HG03457 (cell line): ENCODE results near the gene WDR73.

ENCODE experiments used
- ATAC-seq: cut with Tn5 transposase; IDR thresholded peaks from one replicate; pipeline ENCODE4 v1.9.1; 2021; ENCODE audit warnings: moderate number of reproducible peaks; ENCODE audit not compliant: unreplicated experiment

Gene WDR73

DNA sequence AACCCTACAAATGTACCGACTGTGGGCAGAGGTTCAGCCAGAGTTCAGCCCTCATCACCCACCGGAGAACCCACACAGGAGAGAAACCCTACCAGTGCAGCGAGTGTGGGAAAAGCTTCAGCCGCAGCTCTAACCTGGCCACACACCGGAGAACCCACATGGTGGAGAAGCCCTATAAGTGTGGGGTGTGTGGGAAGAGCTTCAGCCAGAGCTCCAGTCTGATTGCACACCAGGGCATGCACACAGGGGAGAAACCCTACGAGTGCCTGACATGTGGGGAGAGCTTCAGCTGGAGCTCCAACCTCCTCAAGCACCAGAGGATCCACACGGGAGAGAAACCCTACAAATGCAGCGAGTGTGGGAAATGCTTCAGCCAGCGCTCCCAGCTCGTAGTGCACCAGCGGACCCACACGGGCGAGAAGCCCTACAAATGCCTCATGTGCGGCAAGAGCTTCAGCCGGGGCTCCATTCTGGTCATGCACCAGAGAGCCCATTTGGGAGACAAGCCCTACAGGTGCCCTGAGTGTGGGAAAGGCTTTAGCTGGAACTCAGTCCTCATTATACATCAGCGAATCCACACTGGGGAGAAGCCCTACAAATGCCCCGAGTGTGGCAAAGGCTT, 32.6 kb downstream of the WDR73 start:
- no peak for ATAC-seq

GRCh38 chr15:84620626-84621025, 33.5 kb downstream of the WDR73 start:
- no peak for ATAC-seq

GRCh38 chr15:84616235-84616634, 37.8 kb downstream of the WDR73 start:
- ATAC-seq: no peak

DNA sequence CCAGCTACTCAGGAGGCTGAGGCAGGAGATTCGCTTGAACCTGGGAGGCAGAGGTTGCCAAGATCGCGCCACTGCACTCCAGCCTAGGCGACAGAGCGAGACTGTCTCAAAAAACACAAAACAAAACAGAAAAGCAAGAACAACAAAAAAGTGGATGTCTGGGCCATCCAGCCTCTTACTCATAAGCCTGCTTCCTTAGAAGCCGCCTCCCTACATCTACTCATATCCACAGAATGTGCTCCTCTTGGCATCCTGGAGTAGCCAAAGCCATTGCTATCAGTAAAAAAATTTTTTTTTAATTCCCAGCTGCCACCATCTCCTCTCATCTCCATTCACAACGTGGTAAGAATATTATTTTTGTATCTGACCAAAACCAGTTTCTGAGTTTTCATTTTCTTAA, 42.5 kb downstream of the WDR73 start:
- no peak for ATAC-seq

DNA sequence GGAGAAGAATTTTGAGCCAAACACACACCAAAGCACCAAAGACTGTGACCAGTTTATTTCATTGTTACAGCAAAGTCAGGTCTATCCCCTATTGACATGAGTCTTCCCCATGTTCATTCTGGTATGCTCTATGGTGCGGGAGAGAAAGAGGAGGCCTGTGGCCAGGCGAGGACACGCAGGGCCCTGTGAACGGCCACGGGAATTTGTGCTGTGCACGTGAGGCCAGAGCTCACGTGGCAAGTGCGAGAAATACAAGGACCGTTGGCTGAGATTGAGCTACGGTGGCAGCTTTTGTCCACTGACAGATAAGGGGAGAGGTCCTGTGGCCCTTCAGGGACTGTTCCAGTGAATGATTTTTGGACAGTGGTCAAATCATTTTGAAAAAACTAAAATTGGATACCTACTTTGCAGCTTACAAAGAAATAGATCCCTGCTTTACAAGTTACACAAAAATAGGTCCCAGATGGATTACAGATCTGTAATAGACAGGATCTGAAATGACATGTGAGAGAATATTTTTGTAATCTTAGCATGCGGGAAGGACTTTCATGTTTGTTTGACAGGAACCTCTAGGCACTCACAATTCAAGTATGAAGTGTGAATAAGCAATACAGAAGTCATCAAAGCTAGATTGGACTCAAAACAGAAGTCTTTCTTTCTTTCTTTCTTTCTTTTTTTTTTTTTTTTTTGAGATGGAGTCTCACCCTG, 44.1 kb downstream of the WDR73 start:
- no peak for ATAC-seq

GRCh38 chr15:84608707-84609284, 45.3 kb downstream of the WDR73 start:
- no peak for ATAC-seq

GRCh38 chr15:84606653-84607120, 47.4 kb downstream of the WDR73 start:
- ATAC-seq: no peak

DNA sequence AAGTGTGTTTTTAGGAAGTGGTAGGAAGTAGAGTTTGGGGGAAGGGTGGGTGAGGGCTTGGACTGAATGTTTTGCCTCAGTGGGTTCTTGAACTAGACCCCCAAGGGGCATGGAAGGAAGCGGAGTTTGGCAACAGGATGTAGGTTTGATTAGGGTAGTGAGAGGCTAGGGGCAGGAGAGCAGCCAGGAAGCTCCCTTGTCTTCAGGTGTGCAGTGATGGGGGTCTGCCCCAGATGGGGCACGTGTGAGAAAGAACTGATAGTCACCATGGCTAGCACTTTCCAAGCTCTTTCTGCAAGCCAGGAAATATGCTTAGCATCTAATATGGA, 48.6 kb downstream of the WDR73 start:
- ATAC-seq: no peak

- ATAC-seq: no peak
Measured at GRCh38 chr15:84604826-84605553, 49.1 kb downstream of the WDR73 start.

DNA sequence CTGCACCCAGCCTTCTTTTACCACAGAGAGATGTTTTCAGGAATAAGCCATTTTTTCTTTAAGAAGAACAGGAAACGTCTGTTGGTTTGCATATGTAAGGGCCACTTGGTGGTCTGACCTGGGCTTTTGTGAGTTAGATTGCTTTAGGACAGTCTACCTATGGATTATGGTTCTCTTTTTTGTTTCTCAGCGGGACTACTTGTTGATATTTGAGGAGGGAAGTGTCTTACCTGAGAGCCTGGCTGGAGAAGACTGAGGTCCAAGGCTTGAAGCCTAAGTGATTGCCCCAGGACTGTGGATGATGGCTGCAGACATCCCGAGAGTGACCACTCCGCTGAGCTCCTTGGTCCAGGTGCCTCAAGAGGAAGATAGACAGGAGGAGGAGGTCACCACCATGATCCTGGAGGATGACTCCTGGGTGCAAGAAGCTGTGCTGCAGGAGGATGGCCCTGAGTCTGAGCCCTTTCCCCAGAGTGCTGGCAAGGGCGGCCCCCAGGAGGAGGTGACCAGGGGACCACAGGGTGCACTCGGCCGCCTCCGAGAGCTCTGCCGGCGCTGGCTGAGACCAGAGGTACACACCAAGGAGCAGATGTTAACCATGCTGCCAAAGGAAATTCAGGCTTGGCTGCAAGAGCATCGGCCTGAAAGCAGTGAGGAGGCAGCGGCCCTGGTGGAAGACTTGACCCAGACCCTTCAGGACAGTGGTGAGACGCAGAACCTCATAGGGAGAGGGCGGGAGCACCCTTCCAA, 50.3 kb downstream of the WDR73 start:
- ATAC-seq: no peak

DNA sequence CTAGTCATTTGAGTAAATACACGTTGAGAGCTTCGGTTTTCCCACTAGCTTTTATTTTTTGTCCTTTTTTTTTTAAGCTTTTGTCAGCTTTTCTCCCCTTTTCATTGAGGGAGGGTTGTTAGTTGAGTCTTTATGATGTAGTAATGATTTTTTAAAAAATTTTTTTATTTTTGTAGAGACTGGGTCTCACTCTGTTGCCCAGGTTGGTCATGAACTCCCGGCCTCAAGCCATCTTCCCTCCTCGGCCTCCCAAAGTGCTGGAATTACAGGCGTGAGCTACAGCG, 52.6 kb downstream of the WDR73 start:
- ATAC-seq: no peak

DNA sequence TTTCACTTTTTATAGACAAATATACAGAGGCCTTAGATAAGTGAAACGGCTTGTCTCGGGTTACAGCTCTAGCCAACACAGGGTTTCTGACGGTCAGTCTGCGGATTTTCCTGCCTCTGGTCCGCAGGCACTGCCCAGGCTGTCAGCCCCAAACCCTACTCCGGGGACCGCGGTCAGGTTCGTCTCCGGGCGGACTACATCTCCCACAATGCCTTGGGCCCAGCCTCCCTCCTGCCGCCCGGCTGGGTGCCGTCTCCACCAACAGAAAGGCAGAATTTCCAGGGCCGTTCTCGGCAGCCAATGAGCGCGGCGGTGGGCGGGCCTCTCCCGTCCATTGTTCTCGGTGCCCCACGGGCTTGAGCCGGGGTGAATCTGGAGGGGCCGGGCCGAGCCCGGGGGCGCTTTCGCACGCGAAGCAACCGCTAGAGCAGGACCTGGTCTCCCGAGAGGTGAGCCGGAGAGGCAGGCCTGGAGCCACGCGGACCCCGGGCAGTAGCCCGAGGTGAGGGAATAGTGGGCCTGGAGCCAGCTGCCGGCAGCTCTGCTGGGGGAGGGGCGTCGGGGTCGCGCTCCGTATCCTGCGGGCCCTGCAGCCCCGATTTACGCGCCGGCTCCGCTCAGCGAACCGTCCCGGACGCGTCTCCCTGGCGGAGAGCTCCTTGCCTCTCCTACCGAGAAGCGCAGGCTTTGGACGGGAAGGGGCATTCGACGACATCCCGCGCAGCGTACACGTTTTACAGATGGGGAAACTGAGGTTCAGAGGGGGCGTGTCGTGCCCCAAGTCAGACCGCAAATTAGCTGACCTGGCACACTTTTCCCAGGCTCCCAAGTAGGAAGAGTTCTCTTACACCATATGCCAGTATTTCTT, 53.2 kb downstream of the WDR73 start, which contains the start of gene ZSCAN2:
Gene ZSCAN2, plus strand, starts transcription at position 323 of the 868 bp plus-strand sequence. CDS start 2,919 bp downstream, outside the sequence.
- peak; percentile 93 for ATAC-seq

- ATAC-seq: no peak
Measured at GRCh38 chr15:84600331-84600686, 53.8 kb downstream of the WDR73 start.

DNA sequence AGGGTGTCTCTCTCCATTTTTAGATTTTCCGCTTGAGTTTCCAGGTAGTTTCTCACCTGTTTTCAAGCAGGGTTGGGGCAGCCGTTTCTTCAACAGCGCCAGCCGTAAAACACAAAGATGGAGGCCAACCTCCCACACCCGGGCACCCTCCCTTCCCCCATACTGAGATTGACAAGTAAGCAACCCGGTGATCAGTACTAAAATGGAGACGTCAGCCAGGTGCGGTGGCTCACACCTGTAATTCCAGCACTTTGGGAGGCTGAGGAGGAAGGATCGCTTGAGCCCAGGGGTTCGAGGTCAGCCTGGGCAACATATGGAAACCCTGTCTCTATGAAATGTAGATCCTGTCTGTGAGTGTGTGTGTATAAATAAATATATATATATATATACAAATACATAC, 54.2 kb downstream of the WDR73 start:
- no peak for ATAC-seq

DNA sequence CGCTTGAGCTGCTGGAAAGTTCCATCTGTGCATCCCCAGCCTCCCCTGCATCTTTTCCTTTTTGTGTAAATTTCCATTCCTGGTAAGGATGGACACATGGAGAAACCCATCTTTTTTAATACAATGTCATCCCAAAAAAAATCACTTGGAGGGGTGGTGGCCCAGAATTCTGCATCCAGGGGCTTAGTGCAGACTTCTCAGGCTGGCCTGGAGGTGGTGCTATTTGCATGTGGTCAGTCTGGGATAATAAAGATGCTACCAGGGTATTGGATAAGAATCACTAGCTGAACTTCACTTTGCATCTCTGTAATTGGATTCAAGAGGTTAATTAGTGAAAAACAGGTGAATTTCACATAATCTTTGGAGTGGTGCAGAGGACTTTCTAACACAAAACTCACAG, 55.1 kb downstream of the WDR73 start:
- no peak for ATAC-seq

GRCh38 chr15:84598250-84598649, 55.8 kb downstream of the WDR73 start:
- peak; percentile 42 for ATAC-seq

DNA sequence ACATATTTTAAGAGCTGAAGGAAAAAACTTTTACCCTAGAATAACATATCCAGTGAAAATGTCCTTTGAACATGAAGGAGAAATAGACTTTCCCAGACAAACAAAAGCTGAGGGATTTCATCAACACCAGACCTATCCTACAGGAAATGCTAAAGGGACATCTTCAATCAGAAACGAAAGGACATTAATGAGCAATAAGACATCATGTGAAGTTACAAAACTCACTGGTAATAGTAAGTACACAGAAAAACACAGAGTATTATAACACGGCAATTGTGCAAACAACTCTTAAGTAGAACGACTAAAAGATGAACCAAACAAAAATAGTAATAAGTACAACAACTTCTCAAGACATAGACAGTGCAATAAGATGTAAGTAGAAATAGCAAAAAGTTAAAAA, 56.8 kb downstream of the WDR73 start:
- no peak for ATAC-seq

DNA sequence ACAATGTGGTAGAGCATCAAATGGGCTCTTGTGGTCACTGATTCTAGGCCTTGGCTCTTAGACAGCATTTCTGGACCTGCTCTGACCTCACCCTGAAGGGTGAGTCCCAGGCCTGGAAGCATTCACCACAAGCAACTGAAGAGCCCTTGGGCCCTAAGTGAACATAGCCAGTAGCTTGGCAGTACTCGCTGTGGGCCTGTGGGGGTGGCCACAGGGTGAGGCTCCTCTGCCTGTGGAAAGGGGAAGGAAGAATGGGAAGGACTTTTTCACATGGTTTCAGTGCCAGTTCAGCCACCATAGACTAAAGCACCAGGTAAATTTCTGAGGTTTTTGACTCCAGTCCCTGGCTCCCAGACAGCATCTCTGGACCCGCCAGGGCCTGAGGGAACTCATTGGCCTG, 58.4 kb downstream of the WDR73 start:
- ATAC-seq: no peak

DNA sequence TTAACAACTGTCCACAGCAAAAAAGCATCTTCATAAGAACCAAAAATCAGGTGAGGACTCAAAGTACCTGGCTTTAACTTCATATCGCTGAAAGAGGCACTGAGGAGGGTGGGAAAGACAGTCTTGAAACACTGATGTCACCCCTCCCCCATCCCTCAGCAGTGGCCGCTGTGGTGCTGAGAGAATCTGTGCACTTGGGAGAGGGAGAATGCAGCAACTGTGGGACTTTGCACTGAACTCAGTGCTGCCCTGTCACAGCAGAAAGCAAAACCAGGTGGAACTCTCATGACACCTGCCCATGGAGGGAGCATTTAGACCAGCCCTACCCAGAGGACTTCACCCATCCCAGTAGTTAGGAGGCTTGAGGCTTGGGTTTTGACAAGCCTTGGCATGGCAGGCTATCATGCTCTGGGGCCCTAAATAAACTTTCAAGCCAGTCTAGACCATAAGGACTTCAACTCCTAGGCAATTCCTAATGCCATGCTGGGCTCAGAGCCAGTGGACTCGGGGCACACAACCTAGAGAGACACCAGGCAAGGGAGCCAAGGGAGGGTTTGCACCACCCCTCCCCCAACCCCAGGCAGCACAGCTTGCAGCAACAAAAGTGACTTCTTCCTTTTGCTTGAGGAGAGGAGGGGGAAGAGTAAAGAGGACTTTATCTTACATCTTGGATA, 59.3 kb downstream of the WDR73 start:
- no peak for ATAC-seq

GRCh38 chr15:84591815-84592214, 62.3 kb downstream of the WDR73 start:
- no peak for ATAC-seq
